IMR-90 (cell line): ENCODE data around the gene NR1D2. TPM values are rescaled to one million over a fixed set of nuclear protein-coding genes. Genes with fewer than 3 reads are reported as not detected.

Source experiments
- ATAC-seq: fragments of 200-7000 bp; cut with Tn5 transposase; 2 replicates; pipeline ENCODE4 v1.9.1; 2020; ENCODE audit warnings: low read depth, mild to moderate bottlenecking, moderate library complexity
- BruUV-seq: library from RNA; stranded (reverse); fragments of 400-500 nt; replicated peaks from 2 replicates; lab custom pipeline; 2021; lab: Mats Ljungman, UMichigan
- CTCF ChIA-PET: fragments of 300-600 bp; formaldehyde crosslinking; extraction: SDS; loops from one replicate; lab custom pipeline; 2021; ENCODE audit warnings: antibody characterized with exemption; lab: Yijun Ruan, JAX
- POLR2A ChIA-PET: fragments of 300-600 bp; sonication (Branson Sonifier 250); formaldehyde crosslinking; loops from one replicate; lab custom pipeline; 2022; ENCODE audit warnings: antibody characterized with exemption; ENCODE audit not compliant: unreplicated experiment; lab: Charles Lee
- DNase-seq: peaks from one replicate; pipeline ENCODE4 v3.0.0; 2013
- H2AFZ ChIP-seq: replicated peaks from 2 replicates; pipeline ENCODE3; 2013; ENCODE audit warnings: low read length, mild to moderate bottlenecking; ENCODE audit not compliant: poor library complexity
- H2AK5ac ChIP-seq: 2 replicates; pipeline ENCODE4 v1.6.1; 2013; ENCODE audit warnings: low read depth, low read length, inconsistent platforms
- H2AK9ac ChIP-seq: replicated peaks from 2 replicates; pipeline ENCODE3; 2013; ENCODE audit warnings: mild to moderate bottlenecking, low read depth, low read length, moderate library complexity; ENCODE audit not compliant: poor library complexity
- H2BK120ac ChIP-seq: 2 replicates; pipeline ENCODE4 v1.6.1; 2013; ENCODE audit warnings: low read depth, low read length, inconsistent platforms
- H2BK15ac ChIP-seq: 3 replicates; pipeline ENCODE4 v1.6.1; 2013; ENCODE audit warnings: low read depth, low read length, inconsistent platforms
- H2BK20ac ChIP-seq: 2 replicates; pipeline ENCODE4 v1.6.1; 2013; ENCODE audit warnings: low read depth, mild to moderate bottlenecking, inconsistent platforms, low read length, moderate library complexity
- H2BK5ac ChIP-seq: 2 replicates; pipeline ENCODE4 v1.6.1; 2013; ENCODE audit warnings: mild to moderate bottlenecking, low read depth, low read length, inconsistent platforms; ENCODE audit not compliant: poor library complexity, severe bottlenecking
- H3K14ac ChIP-seq: replicated peaks from 2 replicates; pipeline ENCODE4 v1.6.1; 2013; ENCODE audit warnings: low read depth, low read length, inconsistent platforms
- H3K18ac ChIP-seq: 2 replicates; pipeline ENCODE4 v1.6.1; 2013; ENCODE audit warnings: low read depth, low read length, control low read depth
- H3K23ac ChIP-seq: 2 replicates; pipeline ENCODE4 v1.6.1; 2013; ENCODE audit warnings: low read depth, low read length, inconsistent platforms
- H3K27ac ChIP-seq: 2 replicates; pipeline ENCODE4 v1.5.1; 2013; ENCODE audit warnings: mild to moderate bottlenecking, control low read depth, low read length; ENCODE audit not compliant: insufficient read depth
- H3K27me3 ChIP-seq: 2 replicates; pipeline ENCODE4 v1.6.1; 2013; ENCODE audit warnings: low read length; ENCODE audit not compliant: control insufficient read depth, insufficient read depth
- H3K36me3 ChIP-seq: 2 replicates; pipeline ENCODE4 v1.6.1; 2013; ENCODE audit warnings: low read length, mixed read lengths; ENCODE audit not compliant: control insufficient read depth, insufficient read depth
- H3K4ac ChIP-seq: 2 replicates; pipeline ENCODE4 v1.6.1; 2013; ENCODE audit warnings: low read depth, low read length, inconsistent platforms
- H3K4me1 ChIP-seq: 2 replicates; pipeline ENCODE4 v1.6.1; 2013; ENCODE audit warnings: low read length, mixed read lengths; ENCODE audit not compliant: control insufficient read depth, insufficient read depth
- H3K4me2 ChIP-seq: 2 replicates; pipeline ENCODE4 v1.6.1; 2013; ENCODE audit warnings: low read depth, mild to moderate bottlenecking, control low read depth, low read length, moderate library complexity
- H3K4me3 ChIP-seq: 2 replicates; pipeline ENCODE4 v1.5.1; 2013; ENCODE audit warnings: low read depth, mild to moderate bottlenecking, control low read depth, low read length, moderate library complexity; ENCODE audit not compliant: insufficient read depth
- H3K56ac ChIP-seq: 2 replicates; pipeline ENCODE4 v1.6.1; 2013; ENCODE audit warnings: low read length, inconsistent platforms; ENCODE audit not compliant: insufficient read depth; ENCODE audit errors: extremely low read depth
- H3K79me1 ChIP-seq, 2 experiments: 2 replicates each; pipeline ENCODE4 v1.6.1; 2013; ENCODE audit warnings: low read length in 2 of 2, inconsistent platforms in 1 of 2, low read depth in 1 of 2
- H3K9ac ChIP-seq: 2 replicates; pipeline ENCODE4 v1.6.1; 2013; ENCODE audit warnings: low read depth, low read length, control low read depth
- H3K9me1 ChIP-seq: 2 replicates; pipeline ENCODE4 v1.6.1; 2013; ENCODE audit warnings: low read length, inconsistent platforms; ENCODE audit not compliant: insufficient read depth
- H3K9me3 ChIP-seq: 2 replicates; pipeline ENCODE4 v1.6.1; 2013; ENCODE audit warnings: low read length; ENCODE audit not compliant: control insufficient read depth, insufficient read depth
- H4K20me1 ChIP-seq: 2 replicates; pipeline ENCODE4 v1.6.1; 2013; ENCODE audit warnings: low read length, inconsistent platforms; ENCODE audit not compliant: insufficient read depth
- H4K5ac ChIP-seq: 2 replicates; pipeline ENCODE4 v1.6.1; 2013; ENCODE audit warnings: mild to moderate bottlenecking, low read depth, low read length, control low read depth
- H4K8ac ChIP-seq, 2 experiments: 2 replicates each; pipeline ENCODE4 v1.6.1; 2013; ENCODE audit warnings: low read depth in 2 of 2, low read length in 2 of 2, control low read depth in 1 of 2, inconsistent platforms in 1 of 2
- H4K91ac ChIP-seq: 2 replicates; pipeline ENCODE4 v1.6.1; 2013; ENCODE audit warnings: low read depth, low read length, inconsistent platforms; ENCODE audit not compliant: insufficient read depth
- CEBPB ChIP-seq: IDR thresholded peaks from 2 replicates; pipeline ENCODE4 v1.6.1; 2012; ENCODE audit warnings: low read depth, low read length, improper control_type of control experiment
- NFE2L2 ChIP-seq: fragments of 150-350 bp; IDR thresholded peaks from 2 replicates; pipeline ENCODE4 v1.6.1; 2016; ENCODE audit warnings: low read depth, mild to moderate bottlenecking, low read length
- WGBS, 2 experiments: methylation state at CpG; one replicate each; pipeline versions ENCODE4 v1.1.5 to v1.1.7; 2013; ENCODE audit warnings: missing lambda C conversion rate in 2 of 2; ENCODE audit not compliant: insufficient read length in 1 of 2; ENCODE audit errors: extremely low coverage in 2 of 2; 5-methylcytosine and 5-hydroxymethylcytosine counted together
- dilution Hi-C: fragments of 300-500 bp; cut with HindIII; formaldehyde crosslinking; loops from one replicate; pipeline ENCODE4 v1.14.3; 2018; ENCODE audit warnings: low sequenced_read_pairs; ENCODE audit not compliant: unreplicated experiment
- in situ Hi-C: fragments of 300-500 bp; cut with MboI; formaldehyde crosslinking; loops from 3 replicates; pipeline ENCODE4 v1.14.3; 2019; ENCODE audit warnings: low sequenced_read_pairs, inconsistent platforms, mixed read lengths
- intact Hi-C: fragments of 100-400 bp; cut with micrococcal nuclease; formaldehyde crosslinking; loops from 2 replicates; pipeline ENCODE4 v1.10.0; 2022
- polyA plus RNA-seq, 3 experiments: library from polyadenylated mRNA; depleted of rRNA; stranded (reverse); fragments of >200 nt; gene quantifications; 2 replicates each; pipeline ENCODE4 v1.2.3, GENCODE V29; 2012; ENCODE audit warnings: low replicate concordance in 1 of 3
- total RNA-seq: library from RNA; depleted of rRNA; stranded (reverse); fragments of >200 nt; gene quantifications from 2 replicates; pipeline ENCODE4 v1.2.3, GENCODE V29; 2012

The NR1D2 gene
- total and polyA plus RNA-seq, 2 of the 4 experiments (the other 2 are of a cell fraction): 8.1 to 41.0 TPM

DNA sequence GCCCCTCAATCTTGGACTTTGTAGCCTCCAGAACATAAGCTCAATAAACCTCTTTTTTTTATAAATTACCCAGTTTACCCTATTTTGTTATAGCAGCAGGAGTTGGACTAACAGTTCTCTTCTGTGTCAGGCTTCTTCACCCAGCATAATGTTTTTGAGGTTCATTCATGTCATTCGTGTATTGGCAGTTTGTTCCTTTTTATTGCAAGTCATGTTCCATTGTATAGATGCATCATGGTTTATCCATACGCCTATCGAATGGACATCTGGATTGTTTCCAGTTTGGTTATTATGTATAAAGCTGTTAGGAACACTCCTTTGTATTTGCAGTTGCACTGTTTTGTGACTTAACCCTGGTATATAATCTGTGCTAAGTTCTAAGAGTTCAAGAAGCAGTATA, 39.8 kb downstream of the NR1D2 start:
- Histone ChIP-seq H2AK9ac (no peak overlapping the region), H3K4me1 (no peaks in the 10 kb centered on the region; the same call in 1 of the 2 replicates), H4K8ac (no peak overlapping the region), H2BK120ac (no peak overlapping the region), H3K18ac (no peak overlapping the region), H3K4ac (no peak overlapping the region), H3K9me1 (0 out of 2 replicates have a peak, but pooled peaks cover 2% of the 10 kb centered on the region), H3K27me3 (no peaks in the 10 kb centered on the region), H3K4me2 (no peak overlapping the region), H3K4me3 (no peak overlapping the region), H3K79me1 (no peaks in the 10 kb centered on the region), H3K56ac (no peak overlapping the region), H4K5ac (no peak overlapping the region), H4K91ac (no peak overlapping the region), H3K36me3 (peaks cover 7% of the 10 kb centered on the region), H3K23ac (no peak overlapping the region), H3K9me3 (no peaks in the 10 kb centered on the region), H2AFZ (no peak overlapping the region), H3K14ac (no peak overlapping the region), H4K20me1 (peaks cover 3% of the 10 kb centered on the region; the same call in 1 of the 2 replicates), H3K27ac (no peak overlapping the region), H2AK5ac (no peak overlapping the region), H2BK15ac (no peak overlapping the region), H2BK5ac (no peak overlapping the region), H2BK20ac (no peak overlapping the region), H3K9ac (no peak overlapping the region)
- WGBS, 2 experiments: no CpG with 5 or more reads among the region's 3 CpGs
- POLR2A ChIA-PET: no interaction called here
- TF ChIP-seq CEBPB (no peak), NFE2L2 (peak; percentile 53; the same call in 1 of the 2 replicates)
- no peak for DNase-seq
- in situ Hi-C loops (no loop called here), intact Hi-C loops (no loop called here), dilution Hi-C loops (no loop called here)
- BruUV-seq: no TSS peak
- ATAC-seq: no peak
- CTCF ChIA-PET: no interaction called here
